Mesendoderm (in vitro differentiated cells): ENCODE results near the gene WNK2.

Experiments
- DNase-seq: peaks from one replicate; pipeline ENCODE4 v3.0.0; 2013
- H2AK5ac ChIP-seq: 2 replicates; pipeline ENCODE4 v1.6.1; 2013; ENCODE audit warnings: low read length, inconsistent platforms
- H2BK120ac ChIP-seq: 2 replicates; pipeline ENCODE4 v1.6.1; 2013; ENCODE audit warnings: low read depth, mild to moderate bottlenecking, low read length, moderate library complexity, mixed read lengths
- H2BK15ac ChIP-seq: replicated peaks from 2 replicates; pipeline ENCODE4 v1.6.1; 2013; ENCODE audit warnings: low read depth, mild to moderate bottlenecking, moderate library complexity
- H2BK5ac ChIP-seq: 2 replicates; pipeline ENCODE4 v1.6.1; 2013; ENCODE audit warnings: low read length, inconsistent platforms
- H3K18ac ChIP-seq: 2 replicates; pipeline ENCODE4 v1.6.1; 2013; ENCODE audit warnings: mild to moderate bottlenecking, low read length, mixed read lengths
- H3K23ac ChIP-seq: one replicate; pipeline ENCODE4 v1.6.1; 2013; ENCODE audit warnings: low read length
- H3K27ac ChIP-seq: 2 replicates; pipeline ENCODE4 v1.5.1; 2013; ENCODE audit warnings: low read depth, mild to moderate bottlenecking, inconsistent platforms, low read length, moderate library complexity
- H3K27me3 ChIP-seq: 2 replicates; pipeline ENCODE4 v1.6.1; 2013; ENCODE audit warnings: low read length, control low read depth, mild to moderate bottlenecking, inconsistent platforms; ENCODE audit not compliant: insufficient read depth, poor library complexity
- H3K36me3 ChIP-seq: 2 replicates; pipeline ENCODE4 v1.6.1; 2013; ENCODE audit warnings: low read length, inconsistent platforms; ENCODE audit not compliant: control insufficient read depth, insufficient read depth
- H3K4ac ChIP-seq: one replicate; pipeline ENCODE4 v1.6.1; 2013; ENCODE audit warnings: low read depth, mild to moderate bottlenecking, low read length, moderate library complexity
- H3K4me1 ChIP-seq: 2 replicates; pipeline ENCODE4 v1.6.1; 2013; ENCODE audit warnings: low read depth, low read length, inconsistent platforms; ENCODE audit not compliant: control insufficient read depth
- H3K4me2 ChIP-seq: 2 replicates; pipeline ENCODE4 v1.6.1; 2013; ENCODE audit warnings: low read length
- H3K4me3 ChIP-seq: 2 replicates; pipeline ENCODE4 v1.5.1; 2013; ENCODE audit warnings: mild to moderate bottlenecking, low read length
- H3K56ac ChIP-seq: one replicate; pipeline ENCODE4 v1.6.1; 2013; ENCODE audit warnings: low read length
- H3K79me1 ChIP-seq: 2 replicates; pipeline ENCODE4 v1.6.1; 2013; ENCODE audit warnings: low read length, inconsistent platforms
- H3K79me2 ChIP-seq: 2 replicates; pipeline ENCODE4 v1.6.1; 2013; ENCODE audit warnings: mild to moderate bottlenecking, low read length; ENCODE audit not compliant: control insufficient read depth, insufficient read depth
- H3K9ac ChIP-seq: 2 replicates; pipeline ENCODE4 v1.6.1; 2013; ENCODE audit warnings: low read length, inconsistent platforms
- H4K5ac ChIP-seq: one replicate; pipeline ENCODE4 v1.6.1; 2013; ENCODE audit warnings: low read length
- H4K8ac ChIP-seq: one replicate; pipeline ENCODE4 v1.6.1; 2013; ENCODE audit warnings: low read depth, mild to moderate bottlenecking, control low read depth, low read length, moderate library complexity
- WGBS: extraction: QIAGEN DNeasy Blood & Tissue Kit; methylation state at CpG from one replicate; pipeline ENCODE4 v1.1.7; 2013; ENCODE audit warnings: low lambda C conversion rate, missing lambda C conversion rate; ENCODE audit not compliant: insufficient coverage; ENCODE audit errors: extremely low coverage; 5-methylcytosine and 5-hydroxymethylcytosine counted together

Gene WNK2

DNA sequence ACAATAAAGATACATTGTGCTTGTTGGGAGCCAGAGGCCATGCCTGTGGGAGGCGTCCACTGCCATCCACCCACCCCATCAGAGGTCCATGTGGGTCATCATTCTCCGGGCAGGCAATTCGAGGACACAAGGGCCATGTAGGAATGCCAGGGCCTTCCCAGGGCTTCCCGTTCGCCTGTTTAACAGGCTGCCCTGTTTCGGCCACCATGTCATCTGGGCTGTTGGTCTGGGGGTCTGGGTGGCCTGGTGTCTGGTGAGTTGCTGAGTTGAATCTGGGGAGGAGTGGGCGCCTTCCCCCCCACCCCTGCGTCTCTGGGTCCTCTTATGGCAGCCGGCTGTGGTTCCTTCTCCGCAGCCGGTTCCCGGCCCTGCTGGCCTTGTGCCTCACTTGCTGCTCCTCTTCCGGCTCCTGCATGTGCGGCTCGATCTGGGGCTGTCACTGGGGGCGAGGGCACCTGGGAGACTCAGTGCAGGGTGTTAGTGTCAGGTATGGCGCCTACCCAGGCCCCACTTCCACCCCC lies 117.4 kb downstream of the WNK2 start:
- WGBS, result no CpG with 5 or more reads among the region's 17 CpGs

DNA sequence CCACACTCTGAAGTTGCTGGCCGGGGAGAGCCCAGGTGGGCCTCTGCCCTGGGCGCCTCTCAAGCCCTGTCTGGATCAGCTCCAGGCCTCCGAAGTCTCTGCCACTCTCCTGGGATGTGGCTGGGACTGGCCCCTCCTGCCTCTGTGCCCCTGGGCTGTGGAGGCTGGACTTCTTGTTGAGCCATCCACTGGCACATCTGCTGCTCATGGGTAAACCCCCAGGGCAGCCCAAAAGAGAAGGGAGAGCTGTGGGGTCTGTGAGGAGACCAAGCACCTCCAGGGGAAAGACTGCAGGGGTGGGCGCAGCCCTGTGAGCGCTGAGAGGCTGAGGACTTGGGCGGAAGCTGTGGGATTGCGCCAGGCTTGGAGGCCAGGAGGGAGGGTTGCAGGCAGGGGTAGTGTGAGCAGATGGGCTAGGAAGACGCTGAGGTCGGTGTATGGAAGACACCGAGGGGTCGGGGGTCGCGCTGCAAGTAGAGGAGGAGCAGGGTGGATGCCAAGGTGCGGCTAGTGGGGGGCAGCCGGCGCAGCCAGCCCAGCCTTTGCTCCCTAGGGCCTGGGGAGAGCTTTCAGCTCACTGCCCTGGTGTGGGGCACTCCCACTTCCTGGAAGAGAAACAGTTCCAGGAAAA lies 118.1 kb downstream of the WNK2 start:
- no peak overlapping the region for H3K56ac ChIP-seq
- DNase-seq, result no peak
- no peaks in the 10 kb centered on the region for H3K4me1 ChIP-seq
- H4K5ac ChIP-seq, result no peak overlapping the region
- H2AK5ac ChIP-seq, result no peak overlapping the region
- H3K36me3 ChIP-seq, result no peaks in the 10 kb centered on the region
- no peak overlapping the region for H3K27ac ChIP-seq
- no peaks in the 10 kb centered on the region for H3K27me3 ChIP-seq
- no peak overlapping the region for H3K4me3 ChIP-seq
- H3K79me2 ChIP-seq, result no peaks in the 10 kb centered on the region
- no peak overlapping the region for H2BK15ac ChIP-seq
- no peak overlapping the region for H3K23ac ChIP-seq
- WGBS, result no CpG with 5 or more reads among the region's 16 CpGs
- H3K4ac ChIP-seq, result no peak overlapping the region
- H3K9ac ChIP-seq, result no peak overlapping the region
- H3K79me1 ChIP-seq, result no peaks in the 10 kb centered on the region
- H2BK120ac ChIP-seq, result no peak overlapping the region
- no peak overlapping the region for H4K8ac ChIP-seq
- no peak overlapping the region for H3K4me2 ChIP-seq
- no peak overlapping the region for H2BK5ac ChIP-seq
- H3K18ac ChIP-seq, result no peak overlapping the region

More for the DNA sequence above, 117.4 kb downstream of the WNK2 start:
- no peak overlapping the region for H4K5ac ChIP-seq
- no peak overlapping the region for H4K8ac ChIP-seq
- no peak overlapping the region for H2BK15ac ChIP-seq
- no peak overlapping the region for H2BK120ac ChIP-seq
- H3K36me3 ChIP-seq, result no peaks in the 10 kb centered on the region
- no peak overlapping the region for H3K23ac ChIP-seq
- no peak overlapping the region for H3K18ac ChIP-seq
- H2BK5ac ChIP-seq, result no peak overlapping the region
- H3K27ac ChIP-seq, result no peak overlapping the region
- no peaks in the 10 kb centered on the region for H3K27me3 ChIP-seq
- DNase-seq, result no peak
- no peak overlapping the region for H3K56ac ChIP-seq
- no peak overlapping the region for H3K4me3 ChIP-seq
- H3K9ac ChIP-seq, result no peak overlapping the region
- no peaks in the 10 kb centered on the region for H3K79me2 ChIP-seq
- H3K79me1 ChIP-seq, result no peaks in the 10 kb centered on the region
- H3K4ac ChIP-seq, result no peak overlapping the region
- H3K4me2 ChIP-seq, result no peak overlapping the region
- H2AK5ac ChIP-seq, result no peak overlapping the region
- no peaks in the 10 kb centered on the region for H3K4me1 ChIP-seq

DNA sequence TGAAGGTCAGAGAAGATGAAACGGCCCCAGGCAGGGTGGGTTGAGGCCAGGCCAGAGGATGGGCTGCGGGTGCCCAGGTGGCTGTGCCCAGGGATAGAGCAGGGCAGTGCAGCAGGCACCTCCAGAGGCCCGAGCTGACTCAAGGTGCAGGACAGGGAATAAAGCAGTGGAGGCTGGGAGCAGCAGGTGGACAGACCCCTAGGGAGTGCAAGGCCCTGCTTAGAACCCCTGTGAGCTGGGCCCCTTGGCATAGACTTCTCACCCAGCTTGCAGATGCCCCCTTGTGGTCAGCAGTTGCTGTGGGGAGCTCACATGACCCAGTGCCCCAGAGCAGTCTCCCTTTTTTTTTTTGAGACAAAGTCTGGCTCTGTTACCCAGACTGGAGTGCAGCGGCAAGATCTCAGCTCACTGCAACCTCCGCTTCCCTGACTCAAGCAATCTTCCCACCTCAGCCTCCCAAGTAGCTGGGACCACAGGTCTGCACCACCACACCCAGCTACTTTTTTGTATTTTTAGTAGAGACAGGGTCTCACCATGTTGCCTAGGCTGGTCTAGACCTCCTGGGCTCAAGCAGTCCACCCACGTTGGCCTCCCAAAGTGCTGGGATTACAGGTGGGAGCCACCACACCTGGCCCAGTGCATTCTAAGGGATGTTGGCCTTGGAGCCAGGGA lies 118.8 kb downstream of the WNK2 start:
- no peak overlapping the region for H3K9ac ChIP-seq
- no peaks in the 10 kb centered on the region for H3K79me2 ChIP-seq
- H2BK5ac ChIP-seq, result no peak overlapping the region
- H3K79me1 ChIP-seq, result no peaks in the 10 kb centered on the region
- H2AK5ac ChIP-seq, result no peak overlapping the region
- no peak overlapping the region for H3K4ac ChIP-seq
- H3K36me3 ChIP-seq, result no peaks in the 10 kb centered on the region
- H4K8ac ChIP-seq, result no peak overlapping the region
- H3K27me3 ChIP-seq, result no peaks in the 10 kb centered on the region
- H3K56ac ChIP-seq, result no peak overlapping the region
- H2BK120ac ChIP-seq, result no peak overlapping the region
- no peak overlapping the region for H3K23ac ChIP-seq
- WGBS, result no CpG with 5 or more reads among the region's 6 CpGs
- no peak overlapping the region for H4K5ac ChIP-seq
- H3K4me3 ChIP-seq, result no peak overlapping the region
- H2BK15ac ChIP-seq, result no peak overlapping the region
- H3K18ac ChIP-seq, result no peak overlapping the region
- H3K4me2 ChIP-seq, result no peak overlapping the region
- no peaks in the 10 kb centered on the region for H3K4me1 ChIP-seq
- peak; percentile 74 for DNase-seq
- H3K27ac ChIP-seq, result no peak overlapping the region

DNA sequence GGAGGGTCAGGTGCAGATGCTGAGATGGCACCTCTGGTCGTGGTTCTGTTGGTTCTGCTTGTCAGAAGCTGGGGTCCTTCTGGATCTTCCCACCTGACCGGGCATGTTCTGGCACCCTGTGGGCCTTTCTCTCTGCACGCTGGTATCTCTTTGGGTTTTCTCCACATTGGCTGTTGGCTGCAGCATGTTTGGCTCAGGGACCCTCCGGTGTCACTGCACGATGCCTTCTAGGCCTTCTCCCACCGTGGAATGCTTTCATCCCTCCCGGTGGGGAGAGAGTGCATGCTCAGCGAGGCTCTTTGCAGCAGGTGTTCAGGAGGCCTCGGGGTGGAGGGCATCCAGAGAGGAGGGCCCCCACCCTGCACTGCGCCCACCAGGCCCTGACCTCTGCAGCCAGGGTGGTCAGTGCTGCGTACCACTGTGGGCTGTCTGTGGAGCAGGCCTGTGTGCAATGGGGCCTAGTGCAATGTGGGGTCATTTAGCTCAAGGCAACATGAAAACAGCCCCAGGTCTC lies 119.4 kb downstream of the WNK2 start:
- WGBS, result no CpG with 5 or more reads among the region's 11 CpGs
- Histone ChIP-seq H2BK5ac (no peak overlapping the region), H3K4me2 (no peak overlapping the region), H3K4me1 (no peaks in the 10 kb centered on the region), H2AK5ac (no peak overlapping the region), H3K23ac (no peak overlapping the region), H4K8ac (no peak overlapping the region), H3K79me1 (no peaks in the 10 kb centered on the region), H3K4me3 (no peak overlapping the region), H3K27me3 (no peaks in the 10 kb centered on the region), H3K36me3 (no peaks in the 10 kb centered on the region), H2BK120ac (no peak overlapping the region), H2BK15ac (no peak overlapping the region), H3K4ac (no peak overlapping the region), H3K9ac (no peak overlapping the region), H3K79me2 (no peaks in the 10 kb centered on the region), H3K56ac (no peak overlapping the region), H3K18ac (no peak overlapping the region), H3K27ac (no peak overlapping the region), H4K5ac (no peak overlapping the region)
- DNase-seq, result no peak

DNA sequence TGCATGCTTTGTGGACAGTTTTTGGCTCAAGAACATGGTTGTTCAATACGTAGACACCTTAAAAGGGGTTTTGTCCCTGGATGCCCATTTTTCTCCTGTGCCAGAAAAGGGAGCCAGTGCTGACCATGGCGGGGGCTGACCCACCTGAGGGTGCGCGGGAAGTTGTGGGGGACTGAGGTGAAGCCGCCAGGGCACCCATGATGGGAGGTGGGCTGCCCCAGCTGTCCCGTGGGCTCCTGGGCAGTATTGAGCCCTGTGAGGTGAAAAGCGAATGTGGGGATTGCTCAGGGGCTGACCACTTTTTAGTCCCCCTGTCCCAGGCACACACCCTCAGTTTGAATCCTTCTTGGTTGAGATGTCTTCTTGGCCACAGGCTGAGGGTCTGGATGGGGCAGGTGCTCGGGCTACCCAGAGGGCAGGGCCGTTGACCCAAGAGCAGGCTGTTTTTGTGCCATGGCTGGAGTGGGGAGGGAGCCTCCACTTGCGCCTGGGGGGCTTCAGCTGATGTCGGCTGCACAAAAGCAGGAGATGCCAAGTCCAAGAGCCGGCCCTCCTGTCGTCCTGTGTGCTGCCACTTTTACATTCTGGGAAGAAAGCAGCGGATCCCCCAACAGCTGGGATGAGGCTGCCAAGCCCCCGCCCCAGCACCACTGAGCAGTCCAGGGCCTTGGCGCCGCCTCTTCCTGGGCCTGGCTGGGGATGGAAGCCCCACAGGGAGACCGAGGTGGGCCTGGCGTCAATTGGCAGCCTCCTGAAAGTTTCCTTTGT lies 120.1 kb downstream of the WNK2 start:
- Histone ChIP-seq H4K8ac (no peak overlapping the region), H3K56ac (no peak overlapping the region), H3K4ac (no peak overlapping the region), H3K79me2 (no peaks in the 10 kb centered on the region), H2BK120ac (no peak overlapping the region), H3K4me1 (no peaks in the 10 kb centered on the region), H3K18ac (no peak overlapping the region), H3K4me3 (no peak overlapping the region), H3K36me3 (no peaks in the 10 kb centered on the region), H3K79me1 (no peaks in the 10 kb centered on the region), H3K27me3 (no peaks in the 10 kb centered on the region), H3K4me2 (no peak overlapping the region), H2AK5ac (no peak overlapping the region), H3K27ac (no peak overlapping the region), H3K23ac (no peak overlapping the region), H2BK15ac (no peak overlapping the region), H2BK5ac (no peak overlapping the region), H4K5ac (no peak overlapping the region), H3K9ac (no peak overlapping the region)
- DNase-seq, result no peak
- WGBS, result no CpG with 5 or more reads among the region's 19 CpGs
